ENCODE data around the gene LRFN5.

GRCh38 chr14:41905394-41905964, 298.8 kb downstream of the LRFN5 start:
- TF ChIP-seq CTCF (conservative IDR thresholded peaks at IDR 0.05 in 1 of 2, IDR thresholded peaks at IDR 0.05 in 1 of 2; ENCODE audit: low read depth in 1 of 2, low read length in 2 of 2) = no peak
- TF ChIP-seq EZH2 (IDR thresholded peaks at IDR 0.05; ENCODE audit: low read length, missing control alignments) = no peak
